HG02884 (cell line): Measurements from ENCODE around the gene PSMA3.
"Not testable (repeated sequence)": the region's sequence is repeated elsewhere in the genome, so short reads cannot be mapped to it uniquely, and the experiment has no call there.

ENCODE experiments used
- ATAC-seq: cut with Tn5 transposase; IDR thresholded peaks from one replicate; pipeline ENCODE4 v1.9.1; 2021; ENCODE audit warnings: mild to moderate bottlenecking, moderate library complexity; ENCODE audit not compliant: unreplicated experiment

Gene PSMA3

DNA sequence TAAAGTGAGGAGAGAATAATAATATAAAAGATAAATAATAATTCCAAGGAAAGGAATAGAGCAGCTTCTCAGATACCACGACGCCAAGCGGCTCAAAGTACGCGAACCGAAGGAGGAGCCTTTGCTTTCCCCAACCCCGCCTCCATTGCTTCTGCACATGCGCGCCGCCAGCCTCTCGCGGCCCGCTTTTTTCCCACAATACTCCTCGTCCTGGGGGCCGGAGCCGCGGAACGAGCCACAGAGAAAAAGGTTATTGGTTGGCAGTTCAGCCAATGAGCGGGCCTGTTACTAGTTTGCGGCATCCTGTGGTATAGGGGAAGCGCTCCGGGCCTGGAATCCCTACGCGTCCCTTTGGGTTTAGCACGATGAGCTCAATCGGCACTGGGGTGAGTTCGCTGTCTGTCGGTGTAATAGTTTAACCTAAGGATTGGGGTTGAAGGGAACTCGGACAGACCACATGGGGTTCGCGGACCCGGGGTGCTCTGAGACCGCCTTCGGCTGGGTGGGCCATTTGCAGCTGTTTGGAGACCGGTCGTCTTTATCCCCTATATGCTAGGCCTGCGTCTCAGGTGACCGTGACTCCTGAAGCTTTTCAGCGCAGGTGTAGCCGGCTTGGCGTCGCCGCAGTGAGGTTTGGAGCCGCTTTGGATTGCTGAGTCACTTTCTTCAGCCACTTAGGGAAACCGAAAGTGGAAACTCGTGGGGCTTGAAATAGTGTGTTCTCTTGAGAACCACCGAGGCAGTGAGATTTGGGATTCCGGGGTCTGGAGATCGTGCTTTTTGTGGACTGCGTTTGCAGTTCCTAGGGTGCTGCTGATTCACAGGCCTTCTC, at the start of gene PSMA3:
TSS of gene PSMA3 (plus strand) at position 288 of the 832 bp plus-strand sequence. CDS start at position 366, 78 bp downstream.
- ATAC-seq: peak; percentile 87

DNA sequence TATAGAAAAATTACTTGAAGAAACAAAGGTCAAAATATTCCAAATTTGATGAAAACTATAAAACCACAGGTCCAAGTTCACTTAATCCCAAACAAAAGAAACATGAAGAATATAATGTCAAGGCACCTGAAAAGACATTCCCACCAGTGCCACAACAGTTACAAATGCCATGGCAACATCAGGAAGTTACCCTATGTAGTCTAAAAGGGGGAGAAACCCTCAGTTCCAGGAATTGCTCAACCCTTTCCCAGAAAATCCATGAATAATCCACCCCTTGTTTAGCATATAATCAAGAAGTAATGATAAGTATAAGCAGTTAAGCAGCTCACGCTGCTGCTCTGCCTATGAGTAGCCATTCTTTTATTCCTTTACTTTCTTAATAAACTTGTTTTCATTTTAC, 48.4 kb upstream of the PSMA3 start:
- no peak for ATAC-seq

DNA sequence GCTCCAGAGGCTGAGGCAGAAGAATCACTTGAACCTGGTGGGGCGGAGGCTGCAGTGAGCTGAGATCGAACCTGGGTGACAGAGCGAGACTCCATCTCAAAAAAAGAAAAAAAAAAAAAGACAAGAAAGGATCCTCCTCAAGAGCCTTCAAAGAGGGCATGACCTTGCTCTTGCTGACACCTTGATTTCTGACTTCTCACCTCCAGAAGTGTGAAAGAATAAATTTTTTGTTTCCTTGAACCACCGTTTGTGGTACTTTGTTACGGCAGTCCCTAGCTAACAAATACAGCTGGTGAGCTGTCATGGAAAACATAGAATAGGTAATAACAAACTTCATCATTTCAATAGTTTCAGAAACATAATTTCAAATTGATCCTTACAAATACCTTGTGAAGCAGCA, 46.6 kb upstream of the PSMA3 start:
- no peak for ATAC-seq

DNA sequence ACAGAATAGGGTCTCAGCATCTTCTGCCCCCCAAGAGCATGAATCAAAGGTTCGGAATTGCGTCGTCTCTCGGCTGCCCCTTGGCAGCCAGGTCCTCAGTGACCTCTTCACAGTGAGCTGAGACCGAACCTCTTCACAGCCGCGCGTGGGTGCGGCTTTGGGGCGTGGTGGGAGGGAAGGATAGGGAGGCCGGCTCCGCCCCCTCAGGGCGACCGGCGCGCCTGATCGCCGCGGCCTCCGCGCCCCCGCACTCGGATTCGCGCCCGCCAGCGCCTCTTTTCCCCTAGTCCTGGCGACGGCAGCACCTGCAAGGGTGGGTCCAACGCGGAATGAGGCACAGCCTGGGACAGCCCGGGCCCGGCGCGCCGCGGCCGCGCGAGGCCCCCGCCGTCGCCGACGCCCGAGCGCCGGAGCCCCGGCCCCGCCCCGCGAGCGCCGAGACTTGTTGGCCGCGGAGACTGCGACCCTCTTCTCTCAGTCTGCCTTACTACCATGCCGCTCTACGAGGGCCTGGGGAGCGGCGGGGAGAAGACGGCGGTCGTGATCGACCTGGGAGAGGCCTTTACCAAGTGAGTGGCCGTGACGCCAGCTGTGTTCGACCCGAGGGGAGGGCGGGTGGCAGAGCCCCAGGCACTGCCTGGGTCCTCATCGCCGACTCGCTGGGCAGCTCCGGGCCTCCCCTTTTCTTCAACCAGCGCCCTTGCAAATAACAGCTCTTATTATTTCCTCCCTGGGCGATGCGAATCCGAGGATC, 44.7 kb upstream of the PSMA3 start, which contains the start of gene ACTR10:
TSS of gene ACTR10 (plus strand) at position 424 of the 754 bp plus-strand sequence. CDS start at position 493, 69 bp downstream.
- ATAC-seq: peak; percentile 88

DNA sequence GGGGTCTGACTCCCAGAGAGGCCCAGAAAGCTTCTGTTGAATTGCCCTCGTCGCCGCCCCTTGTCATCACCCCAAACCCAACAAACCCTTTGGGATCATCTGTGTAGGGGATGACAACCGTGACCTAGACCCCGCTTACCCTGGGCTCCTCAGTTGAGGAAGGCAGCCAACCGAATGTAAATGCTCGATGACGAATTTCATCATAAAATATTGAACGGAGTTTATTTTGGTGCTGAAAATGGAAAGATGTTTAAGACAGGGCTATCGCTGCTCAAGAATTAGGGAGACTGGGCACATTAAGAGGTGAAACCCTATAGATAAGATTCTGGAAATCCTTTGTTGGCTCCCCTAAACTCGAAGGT, 44.2 kb upstream of the PSMA3 start:
- peak; percentile 13 for ATAC-seq

DNA sequence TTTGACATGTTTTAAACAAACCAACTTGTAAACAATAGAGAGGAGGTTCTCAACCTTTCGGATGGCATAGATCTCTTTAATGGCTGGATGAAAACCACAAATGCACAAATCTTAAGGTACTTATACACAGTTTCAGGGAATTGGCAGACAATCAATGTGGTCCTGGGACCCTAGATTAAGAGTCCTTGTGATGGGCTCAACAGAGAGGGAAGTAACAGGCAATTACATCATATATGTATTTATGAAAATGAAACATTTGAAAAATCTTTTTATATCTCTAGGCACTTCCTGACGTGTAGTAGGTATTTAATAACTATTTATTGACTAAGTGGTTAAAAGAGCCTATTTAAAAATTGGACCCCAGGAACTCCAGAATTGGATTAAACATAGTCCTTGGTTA, 43.8 kb upstream of the PSMA3 start:
- no peak for ATAC-seq

DNA sequence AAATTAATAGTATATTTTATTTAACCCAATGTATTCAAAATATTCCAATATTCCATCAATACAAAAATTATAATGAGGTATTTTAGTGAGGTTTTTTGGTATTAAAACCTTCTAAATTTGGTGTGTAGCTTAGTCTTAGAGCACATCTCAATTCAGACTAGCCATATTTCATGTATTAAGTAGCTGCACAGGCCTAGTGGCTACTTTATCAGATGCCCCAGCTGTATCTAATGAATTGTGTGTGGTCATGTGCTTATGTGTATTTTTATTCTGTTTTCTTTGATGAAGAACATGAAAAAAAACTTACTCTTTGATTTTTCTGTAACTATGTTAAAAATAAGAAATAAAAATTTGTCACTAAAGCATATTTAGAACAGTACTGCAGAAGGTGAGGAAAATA, 31.5 kb upstream of the PSMA3 start:
- ATAC-seq: no peak

DNA sequence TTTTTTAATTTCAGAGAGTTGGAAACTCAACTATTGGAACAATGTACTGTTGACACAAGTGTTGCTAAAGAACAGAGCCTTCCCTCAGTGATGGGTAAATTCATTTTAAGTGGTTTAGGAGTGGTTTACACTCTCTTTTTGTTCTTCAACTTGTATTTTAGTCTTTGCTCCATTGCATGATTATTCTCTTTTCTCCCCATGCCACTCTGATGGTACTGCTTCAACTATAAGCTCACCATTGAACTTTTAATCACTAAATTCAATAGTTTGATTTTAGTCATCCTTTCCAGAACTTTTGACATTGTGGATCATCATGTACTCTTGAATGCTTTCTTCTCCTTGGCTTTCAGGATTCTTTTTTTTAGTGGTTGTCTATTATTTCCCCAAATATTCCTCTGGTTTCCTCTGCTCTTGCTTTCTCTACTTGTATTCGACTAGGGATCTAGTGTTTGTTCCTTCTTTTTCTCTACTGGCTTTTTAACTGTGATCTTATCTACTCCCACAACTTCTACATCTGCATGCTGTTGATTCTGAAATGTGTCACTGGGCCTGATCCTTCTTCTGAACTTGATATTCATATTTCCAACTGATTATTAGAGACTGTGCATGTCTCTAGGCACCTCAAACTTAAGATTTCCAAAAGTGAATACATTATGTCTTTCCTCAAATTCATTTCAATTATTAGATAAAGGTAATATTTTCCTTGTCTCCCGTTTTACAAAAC, 29.3 kb upstream of the PSMA3 start:
- ATAC-seq: no peak

DNA sequence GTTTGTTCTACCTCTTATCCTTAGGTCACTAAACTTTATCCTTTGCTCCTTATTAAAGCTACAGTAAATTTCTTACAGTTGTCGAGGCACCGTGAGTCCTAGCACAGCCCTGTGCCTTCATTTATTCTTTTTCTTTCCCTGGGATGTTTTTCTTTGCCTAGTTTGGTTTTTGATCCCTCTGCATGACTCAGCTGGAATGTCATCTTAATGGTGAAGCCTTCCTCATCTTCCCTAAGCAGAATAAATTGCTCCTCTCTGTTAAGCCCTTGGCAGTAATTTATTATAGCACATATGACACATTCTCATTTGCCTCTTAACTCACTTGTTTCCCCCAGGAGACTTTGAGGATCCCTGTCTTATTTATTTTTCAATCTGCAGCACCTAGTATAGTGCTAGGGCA, 28.1 kb upstream of the PSMA3 start:
- no peak for ATAC-seq

DNA sequence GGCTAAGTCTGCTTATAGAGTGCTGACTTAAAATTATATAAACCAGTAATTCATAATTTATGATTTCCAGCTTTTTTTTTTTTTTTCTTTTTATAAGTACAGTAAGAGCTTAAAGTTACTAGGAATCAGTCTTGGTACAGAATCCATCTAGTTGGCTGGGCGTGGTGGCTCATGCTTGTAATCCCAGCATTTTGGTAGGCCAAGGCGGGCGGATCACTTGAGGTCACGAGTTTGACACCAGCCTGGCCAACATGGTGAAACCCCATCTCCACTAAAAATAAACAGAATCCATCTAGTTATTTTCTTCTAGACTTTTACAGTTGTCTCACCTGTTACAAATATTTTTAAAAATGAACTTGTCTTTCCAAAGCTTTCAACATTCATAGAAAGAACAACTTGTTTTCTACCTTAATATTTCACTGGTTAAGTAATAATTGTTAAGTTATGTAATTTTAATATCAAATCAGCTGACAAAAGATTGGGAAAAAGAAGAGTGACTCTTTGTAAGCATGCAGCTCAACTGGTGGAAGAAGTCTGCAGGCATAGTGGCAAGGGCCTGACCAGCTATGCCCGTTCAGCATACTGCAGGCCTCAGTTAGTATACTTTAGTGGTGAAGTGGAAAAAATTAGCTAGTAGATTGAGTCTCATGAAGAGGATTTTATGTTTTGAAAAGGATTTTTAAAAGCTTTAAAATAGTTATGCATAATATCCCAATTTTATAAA, 17.4 kb upstream of the PSMA3 start:
- ATAC-seq: no peak

DNA sequence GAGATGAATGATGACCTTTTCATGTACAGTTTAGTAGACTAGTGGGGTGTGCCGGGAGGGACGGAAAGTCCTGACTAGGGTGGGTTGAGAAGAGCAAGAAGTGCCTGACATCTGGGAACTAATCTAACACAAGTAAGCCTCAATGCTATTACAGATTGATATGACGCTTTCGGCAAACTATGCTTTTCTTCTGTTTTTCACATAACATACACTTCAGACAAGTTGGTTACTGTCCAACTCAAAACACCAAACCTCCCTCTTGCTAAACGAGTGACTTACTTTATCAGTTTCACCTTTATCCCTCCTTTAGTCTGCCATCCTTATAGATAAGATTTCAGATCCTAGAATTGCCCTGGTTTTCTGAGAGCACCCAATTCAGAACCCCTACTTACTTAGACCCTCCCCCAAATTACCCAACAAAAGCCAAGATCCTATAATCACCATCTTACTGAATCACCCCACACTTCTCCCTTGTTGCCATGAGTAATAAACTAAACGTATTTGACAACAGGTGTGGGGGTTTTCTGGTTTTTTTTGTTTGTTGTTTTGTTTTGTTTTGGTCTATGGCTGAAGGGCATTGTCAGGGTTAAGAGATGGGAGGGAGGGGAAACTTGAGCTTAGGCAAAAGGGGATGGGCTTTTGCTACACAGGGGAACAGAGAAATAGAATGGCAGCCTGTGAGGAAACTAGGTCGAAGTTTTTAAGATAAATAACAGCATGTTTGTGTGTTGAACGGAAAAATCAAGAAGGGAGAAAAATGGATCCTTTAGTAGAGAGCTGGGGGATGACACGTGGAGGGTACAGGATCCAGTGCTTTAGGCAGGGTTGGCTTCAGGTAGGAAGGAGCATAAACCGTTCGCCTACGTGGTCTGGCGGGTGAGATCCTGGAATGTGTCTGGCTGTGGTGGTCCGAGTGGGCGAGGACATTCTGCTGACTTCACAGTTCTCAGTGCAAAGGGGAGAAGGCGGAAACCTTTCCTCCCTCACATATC, 6.1 kb upstream of the PSMA3 start:
- no peak for ATAC-seq

DNA sequence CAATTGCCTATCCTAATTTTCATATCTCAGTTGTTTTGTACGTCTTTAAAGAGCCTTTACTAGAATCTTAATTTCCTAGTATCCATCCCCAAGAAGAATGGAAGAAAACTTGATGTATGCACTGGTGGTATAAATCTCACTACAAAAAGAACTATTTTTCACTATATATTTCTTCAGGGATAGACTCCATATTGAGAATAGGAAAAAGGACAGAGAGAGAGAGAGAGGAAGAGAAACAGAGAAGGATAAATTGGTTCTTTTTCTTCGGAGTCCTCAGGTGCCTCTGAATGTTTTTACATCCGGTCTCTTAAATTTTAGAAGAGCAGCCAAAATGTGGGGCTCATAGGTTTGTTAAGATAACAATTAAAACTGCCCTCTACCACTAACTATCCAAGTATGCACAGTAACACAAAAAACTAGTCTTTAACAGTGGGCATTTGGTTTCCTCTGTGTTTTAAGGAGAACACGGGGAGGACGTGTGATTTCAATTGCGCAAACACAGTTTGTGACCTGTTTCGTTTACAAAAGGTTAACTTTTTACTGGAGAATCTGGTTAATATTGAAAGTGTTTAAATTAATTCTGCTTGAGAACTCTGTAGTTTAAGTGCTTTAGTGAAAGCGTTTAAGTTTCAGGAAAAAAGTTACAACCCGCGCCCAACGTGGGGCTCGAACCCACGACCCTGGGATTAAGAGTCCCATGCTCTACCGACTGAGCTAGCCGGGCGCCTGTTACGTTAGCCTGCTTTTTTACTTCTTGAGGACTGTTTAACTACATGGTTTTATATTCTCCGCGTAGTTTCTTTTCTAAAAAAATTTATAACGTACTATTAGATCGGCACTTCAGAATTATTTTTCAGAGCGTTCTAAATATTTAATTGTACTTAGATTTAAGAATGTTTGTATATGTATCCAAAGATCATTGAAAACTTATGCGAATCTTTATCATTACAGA, 5.1 kb upstream of the PSMA3 start:
- no peak for ATAC-seq

DNA sequence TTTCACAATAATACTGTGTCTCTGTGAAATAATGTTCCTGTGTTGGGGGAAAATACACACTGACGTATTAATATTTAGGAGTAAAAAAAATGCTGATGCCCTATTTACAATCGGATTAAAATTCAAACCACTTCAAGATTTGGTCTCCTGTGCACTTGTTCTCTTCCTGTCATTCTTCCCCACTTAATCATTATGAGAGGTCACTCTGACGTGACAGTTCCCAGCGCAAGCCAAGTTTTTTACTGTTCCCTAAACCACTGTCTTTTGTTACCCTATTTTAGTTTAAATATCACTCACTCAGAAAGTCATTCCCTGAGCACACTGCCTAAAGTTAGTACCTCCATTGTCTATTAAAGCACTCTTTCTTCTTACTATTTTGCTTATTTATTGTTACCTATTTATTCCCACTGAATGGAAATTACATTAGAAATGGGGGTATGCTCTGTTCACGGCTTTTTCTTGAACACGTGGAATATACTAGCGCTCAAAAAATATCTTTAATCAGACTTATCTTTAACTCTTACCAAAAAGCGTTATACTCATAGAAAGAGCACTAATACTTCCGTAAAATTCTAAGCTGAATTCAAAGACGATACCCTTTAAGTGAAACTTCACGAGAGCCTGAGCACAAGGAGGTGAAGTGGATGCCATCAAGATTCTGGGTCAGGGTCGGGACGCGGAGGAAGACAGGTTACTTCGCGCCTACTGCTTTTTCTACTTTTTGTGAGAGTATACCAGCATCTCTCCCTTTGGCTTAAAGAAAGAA, 670 bp upstream of the PSMA3 start:
- peak; percentile 35 for ATAC-seq

DNA sequence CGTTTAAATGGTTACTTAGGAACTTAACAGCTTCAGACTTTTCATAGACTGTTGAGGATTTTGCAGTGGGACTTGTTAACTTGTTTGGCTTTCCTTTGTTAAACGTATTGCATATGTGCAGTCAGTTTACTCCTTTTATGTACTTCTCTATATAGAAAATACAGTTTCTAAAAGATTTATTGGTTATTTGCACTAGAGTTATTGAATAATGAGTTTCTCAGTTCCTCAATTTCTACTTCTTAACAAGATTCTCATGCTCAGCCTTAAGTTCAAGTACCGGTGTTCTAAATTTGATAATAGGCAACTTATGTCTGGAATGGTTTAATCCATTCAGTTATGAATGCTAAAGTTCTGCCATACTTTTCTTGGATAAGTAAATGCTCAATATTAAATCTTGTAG, 919 bp downstream of the PSMA3 start:
- ATAC-seq: no peak

DNA sequence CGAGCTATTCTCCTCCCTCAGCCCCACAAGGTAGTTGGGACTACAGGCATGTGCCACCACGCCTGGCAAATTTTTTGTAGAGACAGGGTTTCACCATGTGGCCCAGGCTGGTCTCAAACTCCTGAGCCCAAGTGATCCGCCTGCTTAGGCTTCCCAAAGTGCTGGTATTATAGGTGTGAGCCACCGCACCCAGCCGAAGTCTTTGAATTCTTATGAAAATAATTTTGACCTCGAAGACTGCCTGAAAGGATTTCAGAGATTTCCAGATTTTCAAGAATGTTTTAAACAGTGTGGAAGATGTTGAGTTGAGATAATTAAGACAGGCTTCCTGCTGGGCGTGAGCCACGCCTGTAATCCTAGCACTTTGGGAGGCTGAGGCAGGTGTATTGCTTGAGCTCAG, 5.0 kb downstream of the PSMA3 start:
- ATAC-seq: no peak

DNA sequence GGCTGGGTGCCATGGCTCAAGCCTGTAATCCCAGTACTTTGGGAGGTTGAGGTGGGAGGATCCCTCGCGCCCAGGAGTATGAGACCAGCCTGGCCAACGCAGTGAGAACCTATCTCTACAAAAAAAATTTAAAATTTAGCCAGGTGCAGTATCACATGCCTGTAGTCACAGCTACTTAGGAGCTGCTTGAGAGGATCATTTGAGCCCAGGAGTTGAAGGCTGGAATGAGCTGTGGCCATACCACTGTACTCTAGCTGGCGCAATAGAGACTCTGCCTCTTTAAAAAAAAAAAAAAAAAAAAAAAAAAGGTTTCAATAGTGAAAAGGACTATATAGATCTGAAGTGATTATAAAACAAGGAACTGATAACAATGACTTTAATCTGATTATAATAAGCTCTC, 13.5 kb downstream of the PSMA3 start:
- no peak for ATAC-seq

DNA sequence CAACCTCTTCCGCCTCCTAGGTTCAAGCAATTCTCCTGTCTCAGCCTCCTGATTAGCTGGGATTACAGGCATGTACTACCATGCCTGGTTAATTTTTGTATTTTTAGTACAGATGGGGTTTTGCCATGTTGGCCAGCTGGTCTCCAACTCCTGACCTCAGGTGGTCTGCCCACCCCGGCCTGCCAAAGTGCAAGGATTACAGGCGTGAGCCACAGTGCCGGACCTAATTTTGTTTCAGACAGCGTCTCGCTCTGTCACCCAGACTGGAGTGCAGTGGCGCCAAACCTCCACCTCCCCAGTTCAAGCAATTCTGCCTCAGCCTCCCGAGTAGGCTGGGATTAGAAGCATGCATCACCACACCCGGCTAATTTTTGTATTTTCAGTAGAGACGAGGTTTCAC, 17.4 kb downstream of the PSMA3 start:
- not testable (repeated sequence) for ATAC-seq

DNA sequence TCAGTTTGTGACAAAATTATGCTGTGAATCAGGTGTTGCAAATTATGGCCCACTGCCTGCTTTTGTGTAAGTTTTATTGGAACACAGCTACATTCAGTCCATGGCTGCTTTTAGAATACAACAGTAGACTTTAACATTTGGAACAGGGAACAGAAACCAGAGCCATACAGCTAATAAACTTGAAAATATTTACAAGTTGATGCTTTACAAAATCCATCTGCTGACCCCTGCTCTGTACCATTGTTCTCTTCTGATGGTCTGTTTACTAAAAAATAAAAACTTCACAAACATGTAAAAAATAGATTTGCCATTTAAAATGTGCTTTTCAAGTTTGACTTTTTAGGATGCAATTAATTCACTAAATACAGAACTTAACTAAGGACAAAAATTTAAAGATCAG, 20.8 kb downstream of the PSMA3 start:
- ATAC-seq: no peak
